GM08714 (cell line): ENCODE measurements around the gene RIN3.

ENCODE experiments used
- H3K4me3 ChIP-seq: fragments of 200-500 bp; sonication (Bioruptor generic); 2 replicates; pipeline ENCODE4 v1.5.1; 2014; ENCODE audit warnings: mild to moderate bottlenecking, low read length, inconsistent platforms
- ZNF274 ChIP-seq: IDR thresholded peaks from 2 replicates; pipeline ENCODE4 v1.6.1; 2012; ENCODE audit warnings: mild to moderate bottlenecking, low read depth, low read length

Gene RIN3

GRCh38 chr14:92494512-92494911 is 19.1 kb upstream of the RIN3 start:
- H3K4me3 ChIP-seq: no peak overlapping the region
- TF ChIP-seq ZNF274: no peak

GRCh38 chr14:92495027-92495426 is 18.6 kb upstream of the RIN3 start:
- no peak overlapping the region for H3K4me3 ChIP-seq
- no peak for TF ChIP-seq ZNF274

GRCh38 chr14:92496191-92496857 is 17.3 kb upstream of the RIN3 start:
- no peak overlapping the region for H3K4me3 ChIP-seq
- no peak for TF ChIP-seq ZNF274

- H3K4me3 ChIP-seq: no peak overlapping the region
- no peak for TF ChIP-seq ZNF274
These were observed 16.2 kb upstream of the RIN3 start for GRCh38 chr14:92497391-92497790.

GRCh38 chr14:92499234-92499633 is 14.3 kb upstream of the RIN3 start:
- H3K4me3 ChIP-seq: no peak overlapping the region
- no peak for TF ChIP-seq ZNF274

GRCh38 chr14:92500491-92500941 is 13.1 kb upstream of the RIN3 start:
- TF ChIP-seq ZNF274: no peak

GRCh38 chr14:92501891-92502351 is 11.7 kb upstream of the RIN3 start:
- no peak overlapping the region for H3K4me3 ChIP-seq
- no peak for TF ChIP-seq ZNF274

More at GRCh38 chr14:92500491-92500941, 13.1 kb upstream of the RIN3 start:
- H3K4me3 ChIP-seq: no peak overlapping the region

- H3K4me3 ChIP-seq: no peak overlapping the region
- TF ChIP-seq ZNF274: no peak
These were observed 10.9 kb upstream of the RIN3 start for GRCh38 chr14:92502541-92503286.

- H3K4me3 ChIP-seq: no peak overlapping the region
- TF ChIP-seq ZNF274: no peak
These were observed 9.7 kb upstream of the RIN3 start for GRCh38 chr14:92503756-92504491.

- no peak for TF ChIP-seq ZNF274
- no peak overlapping the region for H3K4me3 ChIP-seq
These were observed 7.8 kb upstream of the RIN3 start for GRCh38 chr14:92505826-92506225.

GRCh38 chr14:92506231-92506630 is 7.3 kb upstream of the RIN3 start:
- TF ChIP-seq ZNF274: no peak
- no peak overlapping the region for H3K4me3 ChIP-seq

GRCh38 chr14:92507174-92507768 is 6.3 kb upstream of the RIN3 start:
- no peak for TF ChIP-seq ZNF274
- H3K4me3 ChIP-seq: no peak overlapping the region

GRCh38 chr14:92510972-92511371 is 2.6 kb upstream of the RIN3 start:
- no peak overlapping the region for H3K4me3 ChIP-seq
- TF ChIP-seq ZNF274: no peak
